Right lung (tissue), 5 donors: ENCODE measurements around the gene WDR4. TPM values are rescaled to one million over a fixed set of nuclear protein-coding genes. Genes with fewer than 3 reads are reported as not detected.
"Not testable (repeated sequence)": the region's sequence is repeated elsewhere in the genome, so short reads cannot be mapped to it uniquely, and the experiment has no call there.

Source experiments
- DNase-seq, 2 donors: peaks; one replicate each; pipeline ENCODE4 v3.0.0-alpha.2; 2013
- polyA plus RNA-seq, 5 donors: library from polyadenylated mRNA; unstranded; fragments of 120-200 nt; gene quantifications; one replicate each; pipeline versions ENCODE4 v1.2.1 to v1.2.3, GENCODE V29; 2013; ENCODE audit warnings: inconsistent platforms in 1 of 5, low replicate concordance in 1 of 5; ENCODE audit not compliant: insufficient read length in 5 of 5, insufficient read depth in 1 of 5

The WDR4 gene
- polyA plus RNA-seq, 5 donors: 8.0 to 13.6 (median 11.5) TPM

- no peak for DNase-seq
These were observed 1.0 kb upstream of the WDR4 start for GRCh38 chr21:42880352-42880751.

DNA sequence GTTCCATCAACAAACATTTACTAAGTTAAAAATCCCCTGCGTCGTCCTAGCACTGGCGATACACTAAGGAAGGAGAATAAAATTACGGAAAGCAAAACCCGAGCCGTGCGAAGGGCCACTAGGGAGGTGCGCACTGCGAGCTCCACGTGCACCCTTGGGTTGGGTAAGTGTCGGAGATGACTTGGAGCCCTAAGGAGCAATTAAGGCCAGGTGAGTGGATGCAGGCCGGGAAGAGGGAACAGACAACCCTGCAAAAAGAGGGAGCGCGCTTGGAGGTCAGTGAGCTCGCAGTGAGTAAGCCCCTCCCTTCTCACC, 704 bp downstream of the WDR4 start:
- no peak for DNase-seq

GRCh38 chr21:42875811-42876210, 3.5 kb downstream of the WDR4 start:
- not testable (repeated sequence) for DNase-seq

DNA sequence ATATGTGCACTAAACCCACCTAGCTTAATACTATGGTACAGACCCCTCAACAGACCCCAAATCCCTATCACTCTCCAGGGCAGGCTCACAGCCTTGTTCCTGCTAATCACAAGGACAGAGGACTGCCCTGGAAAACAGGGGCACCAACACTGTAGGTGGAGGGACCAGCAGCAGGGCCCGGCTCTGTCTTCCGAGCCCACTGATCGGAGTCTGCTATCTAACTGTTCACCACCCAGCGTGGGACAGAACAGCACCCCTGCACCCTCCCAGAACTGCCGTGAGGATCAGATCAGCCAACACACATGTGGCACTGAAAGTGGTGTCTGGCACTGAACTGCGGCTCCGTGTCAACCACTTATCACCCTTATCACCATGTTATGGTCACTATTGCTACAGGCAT, 6.2 kb downstream of the WDR4 start:
- no peak for DNase-seq

GRCh38 chr21:42868196-42868595, 11.1 kb downstream of the WDR4 start:
- no peak for DNase-seq

DNA sequence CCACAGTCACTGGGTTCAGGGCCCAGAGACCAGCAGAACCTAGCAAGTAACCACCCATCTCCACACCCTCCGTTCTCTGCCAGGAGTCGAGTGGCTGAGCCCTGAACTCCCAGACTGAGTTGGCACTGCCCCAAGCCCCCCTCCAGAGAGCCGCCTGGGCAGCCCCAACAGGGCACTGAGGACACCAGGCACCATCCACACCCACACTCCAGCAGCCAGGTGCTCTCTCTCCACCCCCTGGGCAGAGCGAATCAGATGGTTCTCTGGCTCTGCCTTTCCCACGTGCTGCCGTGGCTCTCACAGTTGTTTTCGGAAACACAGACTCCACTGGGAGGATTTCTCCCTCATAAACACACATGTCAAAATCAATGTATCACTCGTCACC, 13.6 kb downstream of the WDR4 start:
- no peak for DNase-seq

GRCh38 chr21:42864815-42865775, 14.2 kb downstream of the WDR4 start:
- DNase-seq: no peak

DNA sequence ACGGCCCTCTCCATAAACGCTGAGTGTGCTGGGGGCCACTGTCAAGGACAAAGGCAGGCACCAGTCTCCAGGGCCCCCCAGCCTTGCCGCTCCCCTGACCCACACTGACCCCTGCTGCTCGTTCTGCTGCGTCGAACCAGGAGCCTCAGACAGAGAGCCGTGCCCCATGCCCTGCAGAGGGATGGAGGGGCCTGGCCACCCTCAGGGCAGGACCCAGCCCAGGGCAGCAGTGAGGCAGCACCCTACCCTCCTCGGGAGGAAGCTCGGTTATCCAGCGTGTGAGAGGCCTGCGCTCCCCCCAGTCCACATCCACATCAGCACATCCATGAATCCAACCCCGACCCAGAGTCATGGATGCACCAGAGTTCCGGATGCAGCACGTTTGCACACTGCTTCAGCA, 15.1 kb downstream of the WDR4 start:
- no peak for DNase-seq

GRCh38 chr21:42863504-42863870, 15.9 kb downstream of the WDR4 start:
- no peak for DNase-seq

- no peak for DNase-seq
These were observed 16.4 kb downstream of the WDR4 start for GRCh38 chr21:42862774-42863503.

DNA sequence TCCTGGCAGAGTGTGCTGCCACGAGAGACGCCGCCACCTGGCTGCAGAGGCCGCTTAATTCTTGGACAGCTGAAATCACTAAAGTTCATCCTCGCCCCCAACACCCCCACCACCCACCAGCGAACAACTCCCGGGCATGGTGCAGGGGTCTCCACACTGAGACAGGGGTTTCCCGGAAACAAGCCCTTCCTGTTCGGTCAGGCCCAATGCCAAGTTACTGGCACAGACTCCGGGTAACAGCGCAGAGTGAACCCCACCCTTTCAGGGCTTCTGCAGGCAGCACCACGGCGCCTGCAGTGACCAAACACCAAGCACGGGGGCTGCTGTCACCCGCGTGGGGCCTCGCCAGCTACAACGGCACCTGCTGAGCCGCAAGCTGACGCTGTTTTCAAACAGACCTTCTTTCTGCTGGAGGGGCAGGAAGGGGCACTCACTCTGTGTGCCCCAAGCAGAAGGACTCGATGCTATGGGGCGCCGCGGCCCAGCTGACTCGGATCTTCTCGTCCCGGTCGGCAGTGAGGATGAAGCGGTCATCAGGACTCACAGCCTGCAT, 17.4 kb downstream of the WDR4 start:
- DNase-seq: no peak

- DNase-seq: no peak
These were observed 18.0 kb downstream of the WDR4 start for GRCh38 chr21:42861311-42861847.

DNA sequence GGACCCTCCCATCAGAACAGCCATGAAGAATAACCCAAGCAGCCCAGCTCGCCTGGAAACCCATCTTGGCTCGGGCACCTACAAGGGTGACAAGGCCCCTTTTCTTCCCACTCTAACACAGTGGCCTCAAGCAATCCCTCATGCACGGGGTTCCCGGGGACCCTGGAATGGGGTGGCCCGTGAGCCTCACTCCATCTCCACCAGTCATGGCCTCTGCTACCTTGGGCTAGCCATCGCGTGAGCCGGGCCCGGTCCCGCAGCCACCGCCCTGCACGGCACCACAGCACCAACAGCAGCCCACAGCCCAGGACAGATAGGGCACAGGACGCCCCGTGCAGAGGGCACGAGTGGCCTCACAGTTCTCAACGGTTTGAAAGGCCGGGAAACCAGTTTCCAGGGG, 19.0 kb downstream of the WDR4 start:
- DNase-seq: no peak

- no peak for DNase-seq
These were observed 19.5 kb downstream of the WDR4 start for GRCh38 chr21:42859891-42860230.

- DNase-seq: no peak
These were observed 20.1 kb downstream of the WDR4 start for GRCh38 chr21:42858957-42859890.

DNA sequence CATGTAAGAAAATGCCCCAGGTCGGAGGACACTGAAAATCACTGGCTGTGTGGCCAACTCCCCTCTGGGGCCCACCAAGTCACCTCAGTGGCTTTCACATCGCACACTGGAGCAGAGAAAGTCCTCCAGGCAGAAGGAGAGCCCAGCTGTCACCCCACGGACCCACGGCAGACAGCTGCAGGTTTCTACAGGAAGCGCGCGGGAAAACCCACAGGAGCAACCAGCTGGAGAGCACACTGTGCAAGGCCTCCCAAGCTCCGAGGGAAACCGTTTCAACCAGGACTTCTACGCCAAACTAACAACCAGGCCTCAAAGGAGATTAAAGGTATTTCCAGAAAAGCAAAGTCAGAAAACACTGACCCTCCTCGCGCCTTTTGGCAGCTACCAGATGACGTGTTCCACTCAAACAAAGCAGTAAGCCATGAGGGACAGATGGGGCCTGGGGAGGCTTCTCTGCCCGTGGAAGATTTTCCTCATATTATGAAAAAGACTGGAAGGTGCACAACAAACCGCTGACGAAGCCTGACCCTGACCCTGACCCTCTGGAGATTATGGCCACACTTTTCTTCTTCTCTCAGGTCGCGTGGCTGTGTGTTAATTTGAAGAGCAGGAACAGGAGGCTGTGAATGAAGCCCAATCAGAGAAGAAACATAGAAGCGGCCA, 21.0 kb downstream of the WDR4 start:
- no peak for DNase-seq

DNA sequence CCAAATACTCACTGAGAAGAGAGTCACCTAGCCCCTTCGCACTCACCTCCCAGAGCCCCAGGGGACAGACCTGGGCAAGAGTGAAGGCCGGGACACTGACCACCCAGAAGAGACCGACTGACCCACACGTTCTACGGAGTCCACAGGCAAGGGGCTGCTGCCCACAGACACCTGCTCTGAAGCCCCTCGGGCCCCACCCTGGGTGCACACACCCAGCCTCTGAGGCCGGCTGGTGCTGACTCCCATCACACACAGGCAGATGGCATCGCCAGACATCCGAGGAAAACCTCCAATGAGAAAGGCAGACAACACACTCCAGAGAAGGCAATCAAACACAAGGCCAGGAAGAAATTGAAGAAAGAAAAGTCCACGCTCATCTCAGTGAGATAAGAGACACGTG, 22.1 kb downstream of the WDR4 start:
- DNase-seq: no peak

GRCh38 chr21:42855937-42856335, 23.4 kb downstream of the WDR4 start:
- DNase-seq: no peak

DNA sequence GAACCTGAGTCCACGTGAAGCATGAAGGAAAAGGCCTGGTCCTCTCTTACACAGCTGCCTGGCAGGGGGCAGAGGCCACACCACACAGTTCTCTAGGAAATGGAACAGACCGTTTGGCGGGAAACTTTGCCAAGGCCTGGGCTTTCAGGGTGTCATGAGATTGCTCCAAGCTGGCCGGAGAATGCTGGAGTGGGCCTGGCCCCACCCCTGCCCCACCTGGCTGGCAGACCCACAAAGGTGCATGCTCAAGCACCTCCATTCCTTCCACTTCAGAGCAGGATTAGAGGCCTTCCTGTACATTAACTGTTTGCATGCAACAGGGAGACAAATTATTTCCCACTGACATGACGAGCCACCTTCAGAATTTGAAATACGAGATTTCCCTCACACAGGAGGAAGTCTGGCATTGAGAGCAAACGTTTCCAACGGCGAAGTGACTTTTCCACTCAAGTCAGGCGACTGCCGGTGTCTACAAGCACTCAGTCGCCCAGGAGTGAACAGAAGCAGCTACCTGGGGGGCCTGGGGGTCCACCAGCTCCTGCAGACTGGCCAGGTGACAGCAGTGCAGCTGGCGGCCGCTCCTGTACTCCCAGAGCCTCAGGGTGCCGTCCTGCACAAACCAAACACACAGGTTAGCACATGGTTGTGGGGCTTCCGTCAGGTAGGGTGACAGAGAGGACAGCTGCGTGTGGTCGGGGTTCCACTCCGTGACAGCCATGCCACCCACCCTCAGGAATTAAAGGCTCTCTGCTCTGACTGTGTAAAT, 24.0 kb downstream of the WDR4 start:
- DNase-seq: peak; percentile 22 to 38
